Endothelial cell of umbilical vein (primary cell): Measurements from ENCODE around the gene REEP1.

Experiments used
- CTCF ChIP-seq, 2 donors: IDR thresholded peaks; 1 replicate in 1 of 2; 2 replicates in 1 of 2; pipeline ENCODE4 v1.5.1; 2011; ENCODE audit warnings: low read length in 2 of 2, mild to moderate bottlenecking in 2 of 2, moderate library complexity in 2 of 2, control low read depth in 1 of 2, inconsistent platforms in 1 of 2, low read depth in 1 of 2; ENCODE audit not compliant: insufficient read depth in 1 of 2; ENCODE audit errors: extremely low read depth in 1 of 2
- EZH2 ChIP-seq: IDR thresholded peaks from 2 replicates; pipeline ENCODE4 v1.6.1; 2012; ENCODE audit warnings: borderline replicate concordance, low read depth, mild to moderate bottlenecking, moderate library complexity, low read length, inconsistent platforms; ENCODE audit not compliant: severe bottlenecking
- JUN ChIP-seq: IDR thresholded peaks from 2 replicates; pipeline ENCODE4 v1.6.1; 2011; ENCODE audit warnings: borderline replicate concordance, low read depth; ENCODE audit not compliant: insufficient read length, insufficient read depth
- MYC ChIP-seq: IDR thresholded peaks from one replicate; pipeline ENCODE4 v1.6.1; 2011; ENCODE audit warnings: mild to moderate bottlenecking, low read depth, low read length

- TF ChIP-seq CTCF (IDR thresholded peaks at IDR 0.05; ENCODE audit: extremely low read depth in 1 of 2, insufficient read depth in 1 of 2, low read depth in 1 of 2, low read length in 2 of 2) (no peak), JUN (peak; percentile 87), MYC (no peak), EZH2 (no peak)
These were observed 63.0 kb downstream of the REEP1 start for GRCh38 chr2:86274265-86274917.
